ENCODE results near the gene DACT2. TPM values are rescaled to one million over a fixed set of nuclear protein-coding genes. Genes with fewer than 3 reads are reported as not detected.

DACT2 gene
- total RNA-seq, 1 donor: not detected

DNA sequence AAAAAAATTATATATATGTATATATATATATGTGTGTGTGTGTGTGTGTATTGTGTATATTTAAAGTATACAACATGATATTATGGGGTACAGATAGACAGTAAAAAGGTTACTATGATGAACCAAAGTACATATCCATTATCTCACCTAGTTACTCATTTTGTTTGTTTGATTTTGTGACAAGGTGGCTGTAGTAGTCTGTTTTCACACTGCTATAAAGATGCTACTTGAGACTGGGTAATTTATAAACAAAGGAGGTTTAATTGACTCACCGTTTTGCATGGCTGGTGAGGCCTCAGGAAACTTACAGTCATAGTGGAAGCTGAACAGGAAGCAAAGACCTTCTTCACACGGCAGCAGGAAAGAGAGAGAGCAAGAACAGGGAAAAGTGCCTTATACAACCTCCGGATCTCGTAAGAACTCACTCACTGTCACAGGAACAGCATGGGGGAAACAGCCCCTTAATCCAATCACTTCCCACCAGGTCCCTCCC is 30.2 kb upstream of the DACT2 start:
- Histone ChIP-seq H3K4me3 (ENCODE audit: insufficient read depth, low read length) (no peak overlapping the region), H4K20me1 (ENCODE audit: insufficient read depth, low read length) (no peaks in the 10 kb centered on the region), H3K4me2 (ENCODE audit: insufficient read depth, low read length) (no peak overlapping the region), H3K27ac (ENCODE audit: low read depth, low read length) (no peak overlapping the region), H3K27me3 (ENCODE audit: insufficient read depth, low read length) (no peaks in the 10 kb centered on the region), H3K79me2 (ENCODE audit: insufficient read depth, low read length) (no peaks in the 10 kb centered on the region), H3K9me3 (ENCODE audit: low read depth, low read length) (no peaks in the 10 kb centered on the region), H3K36me3 (ENCODE audit: insufficient read depth, low read length) (no peaks in the 10 kb centered on the region), H3K4me1 (ENCODE audit: insufficient read depth, low read length) (no peaks in the 10 kb centered on the region), H2AFZ (ENCODE audit: low read length) (no peak overlapping the region)
- no peak for DNase-seq (ENCODE audit: insufficient read length, low spot score, missing footprints)
- TF ChIP-seq, protein P1, sequence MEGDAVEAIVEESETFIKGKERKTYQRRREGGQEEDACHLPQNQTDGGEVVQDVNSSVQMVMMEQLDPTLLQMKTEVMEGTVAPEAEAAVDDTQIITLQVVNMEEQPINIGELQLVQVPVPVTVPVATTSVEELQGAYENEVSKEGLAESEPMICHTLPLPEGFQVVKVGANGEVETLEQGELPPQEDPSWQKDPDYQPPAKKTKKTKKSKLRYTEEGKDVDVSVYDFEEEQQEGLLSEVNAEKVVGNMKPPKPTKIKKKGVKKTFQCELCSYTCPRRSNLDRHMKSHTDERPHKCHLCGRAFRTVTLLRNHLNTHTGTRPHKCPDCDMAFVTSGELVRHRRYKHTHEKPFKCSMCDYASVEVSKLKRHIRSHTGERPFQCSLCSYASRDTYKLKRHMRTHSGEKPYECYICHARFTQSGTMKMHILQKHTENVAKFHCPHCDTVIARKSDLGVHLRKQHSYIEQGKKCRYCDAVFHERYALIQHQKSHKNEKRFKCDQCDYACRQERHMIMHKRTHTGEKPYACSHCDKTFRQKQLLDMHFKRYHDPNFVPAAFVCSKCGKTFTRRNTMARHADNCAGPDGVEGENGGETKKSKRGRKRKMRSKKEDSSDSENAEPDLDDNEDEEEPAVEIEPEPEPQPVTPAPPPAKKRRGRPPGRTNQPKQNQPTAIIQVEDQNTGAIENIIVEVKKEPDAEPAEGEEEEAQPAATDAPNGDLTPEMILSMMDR (IDR thresholded peaks at IDR 0.05; ENCODE audit: extremely low read depth, low read depth, low read length): no peak

GRCh38 chr6:168348186-168348585 is 28.6 kb upstream of the DACT2 start:
- Histone ChIP-seq H3K4me3 (ENCODE audit: insufficient read depth, low read length) (no peak overlapping the region), H3K27me3 (ENCODE audit: insufficient read depth, low read length) (no peaks in the 10 kb centered on the region), H3K79me2 (ENCODE audit: insufficient read depth, low read length) (no peaks in the 10 kb centered on the region), H2AFZ (ENCODE audit: low read length) (no peak overlapping the region), H3K27ac (ENCODE audit: low read depth, low read length) (no peak overlapping the region), H3K36me3 (ENCODE audit: insufficient read depth, low read length) (no peaks in the 10 kb centered on the region), H4K20me1 (ENCODE audit: insufficient read depth, low read length) (no peaks in the 10 kb centered on the region), H3K4me2 (ENCODE audit: insufficient read depth, low read length) (no peak overlapping the region), H3K4me1 (ENCODE audit: insufficient read depth, low read length) (no peaks in the 10 kb centered on the region), H3K9me3 (ENCODE audit: low read depth, low read length) (no peaks in the 10 kb centered on the region)
- TF ChIP-seq, protein P1 (IDR thresholded peaks at IDR 0.05; ENCODE audit: extremely low read depth, low read depth, low read length): no peak
- no peak for DNase-seq (ENCODE audit: insufficient read length, low spot score, missing footprints)

DNA sequence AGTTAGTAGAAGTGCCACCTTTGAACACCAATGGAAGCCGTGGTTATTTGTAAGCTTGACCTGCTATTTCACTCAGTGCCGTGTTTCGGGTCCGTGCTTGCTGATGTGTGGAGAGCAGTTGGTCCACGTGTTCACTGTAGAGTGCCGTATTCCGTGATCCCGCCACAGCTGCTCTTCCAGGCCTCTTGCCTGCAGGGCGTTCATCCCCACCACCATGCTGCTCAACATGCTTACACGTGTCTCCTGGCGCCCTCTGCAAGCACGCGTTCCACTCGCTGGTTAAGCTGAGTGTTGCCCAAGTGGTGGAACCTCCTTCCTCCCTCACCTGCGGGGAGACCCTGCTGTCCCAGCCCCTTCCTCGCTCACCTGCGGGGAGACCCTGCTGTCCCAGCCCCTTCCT is 28.0 kb upstream of the DACT2 start:
- H3K4me2 ChIP-seq (ENCODE audit: insufficient read depth, low read length): no peak overlapping the region
- H3K36me3 ChIP-seq (ENCODE audit: insufficient read depth, low read length): no peaks in the 10 kb centered on the region
- no peaks in the 10 kb centered on the region for H3K9me3 ChIP-seq (ENCODE audit: low read depth, low read length)
- no peaks in the 10 kb centered on the region for H3K79me2 ChIP-seq (ENCODE audit: insufficient read depth, low read length)
- DNase-seq (ENCODE audit: insufficient read length, low spot score, missing footprints): no peak
- no peaks in the 10 kb centered on the region for H4K20me1 ChIP-seq (ENCODE audit: insufficient read depth, low read length)
- TF ChIP-seq, protein P1 (IDR thresholded peaks at IDR 0.05; ENCODE audit: extremely low read depth, low read depth, low read length): no peak
- no peak overlapping the region for H3K4me3 ChIP-seq (ENCODE audit: insufficient read depth, low read length)
- H2AFZ ChIP-seq (ENCODE audit: low read length): no peak overlapping the region
- H3K4me1 ChIP-seq (ENCODE audit: insufficient read depth, low read length): no peaks in the 10 kb centered on the region
- no peaks in the 10 kb centered on the region for H3K27me3 ChIP-seq (ENCODE audit: insufficient read depth, low read length)
- H3K27ac ChIP-seq (ENCODE audit: low read depth, low read length): no peak overlapping the region

- Histone ChIP-seq H3K79me2 (ENCODE audit: insufficient read depth, low read length) (no peaks in the 10 kb centered on the region), H4K20me1 (ENCODE audit: insufficient read depth, low read length) (no peaks in the 10 kb centered on the region), H2AFZ (ENCODE audit: low read length) (no peak overlapping the region), H3K9me3 (ENCODE audit: low read depth, low read length) (no peaks in the 10 kb centered on the region), H3K4me1 (ENCODE audit: insufficient read depth, low read length) (no peaks in the 10 kb centered on the region), H3K4me2 (ENCODE audit: insufficient read depth, low read length) (no peak overlapping the region), H3K36me3 (ENCODE audit: insufficient read depth, low read length) (no peaks in the 10 kb centered on the region), H3K27ac (ENCODE audit: low read depth, low read length) (no peak overlapping the region), H3K4me3 (ENCODE audit: insufficient read depth, low read length) (no peak overlapping the region), H3K27me3 (ENCODE audit: insufficient read depth, low read length) (no peaks in the 10 kb centered on the region)
- TF ChIP-seq, protein P1 (IDR thresholded peaks at IDR 0.05; ENCODE audit: extremely low read depth, low read depth, low read length): no peak
- no peak for DNase-seq (ENCODE audit: insufficient read length, low spot score, missing footprints)
Measured at GRCh38 chr6:168347053-168347452, 27.5 kb upstream of the DACT2 start.

Measured in osteoblast (primary cell).